WTC11 (cell line): ENCODE results near the gene PGAP3. TPM values are rescaled to one million over a fixed set of nuclear protein-coding genes. Genes with fewer than 3 reads are reported as not detected.

Experiments used
- ATAC-seq: fragments of 200-7000 bp; cut with Tn5 transposase; 2 replicates; pipeline ENCODE4 v1.10.0; 2021; ENCODE audit warnings: mild to moderate bottlenecking, moderate library complexity
- CTCF ChIA-PET: fragments of 300-600 bp; sonication (Branson Sonifier 250); formaldehyde crosslinking; loops from one replicate; lab custom pipeline; 2021; ENCODE audit warnings: antibody characterized with exemption; lab: Charles Lee
- POLR2A ChIA-PET: fragments of 350-600 bp; sonication (Branson Sonifier 250); formaldehyde crosslinking; loops from one replicate; lab custom pipeline; 2021; ENCODE audit warnings: antibody characterized with exemption; lab: Charles Lee
- DNase-seq: peaks from one replicate; pipeline ENCODE4 v3.0.0; 2021; ENCODE audit warnings: low spot score
- H3K27ac Mint-ChIP-seq: 2 replicates; pipeline ENCODE4 v1.8.0; 2021; ENCODE audit warnings: mixed read lengths
- H3K27me3 Mint-ChIP-seq: 2 replicates; pipeline ENCODE4 v1.8.0; 2021; ENCODE audit warnings: low read depth, mild to moderate bottlenecking, moderate library complexity, mixed read lengths
- H3K36me3 Mint-ChIP-seq: 2 replicates; pipeline ENCODE4 v1.8.0; 2021; ENCODE audit warnings: mixed read lengths
- H3K4me1 Mint-ChIP-seq: 2 replicates; pipeline ENCODE4 v1.8.0; 2022; ENCODE audit warnings: mixed read lengths
- H3K4me3 Mint-ChIP-seq: 2 replicates; pipeline ENCODE4 v1.8.0; 2021; ENCODE audit warnings: mild to moderate bottlenecking, moderate library complexity, mixed read lengths
- H3K9me3 Mint-ChIP-seq: 2 replicates; pipeline ENCODE4 v1.8.0; 2021; ENCODE audit warnings: mixed read lengths
- ESRRA ChIP-seq: sonication (generic); formaldehyde crosslinking; IDR thresholded peaks from 2 replicates; pipeline ENCODE4 v1.8.1; 2022; ENCODE audit warnings: mild to moderate bottlenecking, missing genetic modification reagents, borderline replicate concordance
- FOXJ3 ChIP-seq: sonication (generic); formaldehyde crosslinking; IDR thresholded peaks from 2 replicates; pipeline ENCODE4 v1.9.0; 2021; ENCODE audit warnings: missing genetic modification reagents, mild to moderate bottlenecking, borderline replicate concordance
- GABPB1 ChIP-seq: sonication (generic); formaldehyde crosslinking; IDR thresholded peaks from 2 replicates; pipeline ENCODE4 v1.8.1; 2023; ENCODE audit warnings: mild to moderate bottlenecking, missing genetic modification reagents
- HMGA2 ChIP-seq: fragments of 250-450 bp; sonication (Bioruptor Pico); IDR thresholded peaks from 2 replicates; pipeline ENCODE4 v1.4.0; 2021; ENCODE audit warnings: mild to moderate bottlenecking, moderate library complexity
- KAT7 ChIP-seq: sonication (generic); formaldehyde crosslinking; IDR thresholded peaks from 2 replicates; pipeline ENCODE4 v1.8.1; 2023; ENCODE audit warnings: missing genetic modification reagents, mild to moderate bottlenecking, borderline replicate concordance
- NFYB ChIP-seq: sonication (generic); formaldehyde crosslinking; conservative IDR thresholded peaks from 2 replicates; pipeline ENCODE4 v1.8.0; 2022; ENCODE audit warnings: low read depth, missing genetic modification reagents
- OVOL2 ChIP-seq: fragments of 250-450 bp; sonication (Bioruptor Pico); IDR thresholded peaks from 2 replicates; pipeline ENCODE4 v1.9.0; 2021; ENCODE audit warnings: mild to moderate bottlenecking, borderline replicate concordance
- RELA ChIP-seq: sonication (generic); formaldehyde crosslinking; IDR thresholded peaks from 2 replicates; pipeline ENCODE4 v1.8.1; 2022; ENCODE audit warnings: missing genetic modification reagents, mild to moderate bottlenecking, borderline replicate concordance
- SOX15 ChIP-seq: fragments of 250-450 bp; sonication (Bioruptor Pico); IDR thresholded peaks from 2 replicates; pipeline ENCODE4 v1.9.0; 2021; ENCODE audit warnings: mild to moderate bottlenecking
- SP1 ChIP-seq: sonication (generic); formaldehyde crosslinking; conservative IDR thresholded peaks from 2 replicates; pipeline ENCODE4 v1.8.1; 2022; ENCODE audit warnings: missing genetic modification reagents
- ZNF121 ChIP-seq: sonication (generic); formaldehyde crosslinking; IDR thresholded peaks from 2 replicates; pipeline ENCODE4 v1.8.0; 2023; ENCODE audit warnings: missing genetic modification reagents
- ZNF263 ChIP-seq: sonication (generic); formaldehyde crosslinking; IDR thresholded peaks from 2 replicates; pipeline ENCODE4 v1.8.1; 2022; ENCODE audit warnings: low read depth, mild to moderate bottlenecking, moderate library complexity, missing genetic modification reagents
- ZNF671 ChIP-seq: fragments of 250-450 bp; sonication (Bioruptor Pico); IDR thresholded peaks from 2 replicates; pipeline ENCODE4 v1.8.0; 2021; ENCODE audit warnings: mild to moderate bottlenecking
- total RNA-seq: library from RNA; stranded (reverse); gene quantifications from 3 replicates; pipeline ENCODE4 v1.2.3, GENCODE V29; 2021
- TF ChIP-seq, protein P1 (sequence below): sonication (generic); formaldehyde crosslinking; IDR thresholded peaks from 2 replicates; pipeline ENCODE4 v1.8.1; 2022; ENCODE audit warnings: mild to moderate bottlenecking, missing genetic modification reagents, moderate library complexity, borderline replicate concordance
- TF ChIP-seq, protein P2 (sequence below): fragments of 250-450 bp; sonication (Bioruptor Pico); IDR thresholded peaks from 2 replicates; pipeline ENCODE4 v1.9.0; 2021; ENCODE audit warnings: mild to moderate bottlenecking
- TF ChIP-seq, protein P3 (sequence below): sonication (generic); formaldehyde crosslinking; IDR thresholded peaks from 2 replicates; pipeline ENCODE4 v1.8.1; 2022; ENCODE audit warnings: low read depth, missing genetic modification reagents, borderline replicate concordance
- TF ChIP-seq, protein P4 (sequence below): fragments of 200-600 bp; IDR thresholded peaks from 2 replicates; pipeline ENCODE4 v1.8.0; 2022; ENCODE audit warnings: antibody characterized with exemption
- TF ChIP-seq, protein P5 (sequence below): sonication (generic); formaldehyde crosslinking; IDR thresholded peaks from 2 replicates; pipeline ENCODE4 v1.8.0; 2023; ENCODE audit warnings: mild to moderate bottlenecking, missing genetic modification reagents
- TF ChIP-seq, protein P6 (sequence below): sonication (generic); formaldehyde crosslinking; IDR thresholded peaks from 2 replicates; pipeline ENCODE4 v1.8.1; 2023; ENCODE audit warnings: mild to moderate bottlenecking, missing genetic modification reagents, moderate library complexity

PGAP3 gene
- total RNA-seq, 1 experiment from 2014 or later: 24.9 TPM

DNA sequence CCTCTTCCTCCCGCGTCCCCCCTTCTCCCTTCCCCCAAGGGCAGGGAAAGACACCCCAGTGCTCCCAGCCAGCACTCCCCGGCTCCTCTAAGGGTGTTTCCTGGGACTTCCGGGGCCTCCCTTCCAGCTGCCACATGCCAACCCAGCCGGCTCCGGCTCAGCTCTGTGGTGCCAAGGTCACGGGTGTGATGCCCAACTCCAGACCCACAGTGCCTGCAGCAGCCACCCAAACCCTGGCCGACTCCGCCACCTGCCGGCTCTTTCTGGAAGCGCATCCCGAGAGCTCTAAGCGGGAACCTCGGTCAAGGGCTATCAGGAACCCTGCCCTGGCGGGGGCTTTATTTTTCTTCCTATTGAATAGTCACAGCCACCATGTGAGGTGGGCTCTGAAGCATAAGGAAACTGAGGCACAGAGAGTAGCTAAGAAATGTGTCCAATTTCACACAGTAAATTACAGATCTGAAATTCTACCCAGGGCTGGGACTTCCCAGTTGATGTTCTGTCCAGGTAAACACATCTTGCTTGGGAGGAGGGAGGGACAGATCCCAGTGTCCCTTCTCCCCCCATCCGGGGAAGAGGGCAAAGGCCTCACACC, 64.4 kb downstream of the PGAP3 start (continued):
- no peak for TF ChIP-seq ESRRA (CRISPR knock-in tag)

DNA sequence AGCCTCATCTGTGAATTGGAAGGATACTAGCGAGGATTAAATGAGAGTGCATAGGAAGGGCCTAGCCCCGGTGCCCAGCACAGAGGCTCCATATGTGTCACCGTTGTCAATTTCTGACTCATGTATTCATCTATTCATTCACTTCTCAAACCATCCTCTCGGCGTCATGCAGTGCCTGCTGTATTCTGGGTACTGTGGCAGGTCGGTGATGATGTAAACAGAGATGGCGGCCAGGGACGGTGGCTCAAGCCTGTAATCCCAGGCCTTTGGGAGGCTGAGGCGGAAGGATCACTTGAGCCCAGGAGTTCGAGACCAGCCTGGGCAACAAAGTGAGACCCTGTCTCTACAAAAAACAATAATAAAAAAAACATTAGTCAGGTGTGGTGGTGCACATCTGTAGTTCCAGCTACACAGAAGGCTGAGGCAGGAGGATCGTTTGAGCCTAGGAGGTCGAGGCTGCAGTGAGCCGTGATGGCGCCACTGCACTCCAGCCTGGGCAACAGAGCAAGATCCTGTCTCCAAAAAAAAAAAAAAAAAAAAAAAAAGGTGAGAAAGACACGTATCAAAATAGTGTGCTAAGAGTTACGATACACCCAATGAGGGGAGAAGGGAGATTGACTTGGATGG, 65.4 kb downstream of the PGAP3 start:
- H3K27ac Mint-ChIP-seq: no peak overlapping the region
- no peaks in the 10 kb centered on the region for H3K9me3 Mint-ChIP-seq
- H3K36me3 Mint-ChIP-seq: no peaks in the 10 kb centered on the region
- DNase-seq (no peak), ATAC-seq (no peak)
- TF ChIP-seq, protein P1, sequence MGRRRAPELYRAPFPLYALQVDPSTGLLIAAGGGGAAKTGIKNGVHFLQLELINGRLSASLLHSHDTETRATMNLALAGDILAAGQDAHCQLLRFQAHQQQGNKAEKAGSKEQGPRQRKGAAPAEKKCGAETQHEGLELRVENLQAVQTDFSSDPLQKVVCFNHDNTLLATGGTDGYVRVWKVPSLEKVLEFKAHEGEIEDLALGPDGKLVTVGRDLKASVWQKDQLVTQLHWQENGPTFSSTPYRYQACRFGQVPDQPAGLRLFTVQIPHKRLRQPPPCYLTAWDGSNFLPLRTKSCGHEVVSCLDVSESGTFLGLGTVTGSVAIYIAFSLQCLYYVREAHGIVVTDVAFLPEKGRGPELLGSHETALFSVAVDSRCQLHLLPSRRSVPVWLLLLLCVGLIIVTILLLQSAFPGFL (CRISPR knock-in tag): no peak
- TF ChIP-seq HMGA2 (CRISPR knock-in tag): no peak
- TF ChIP-seq, protein P2, sequence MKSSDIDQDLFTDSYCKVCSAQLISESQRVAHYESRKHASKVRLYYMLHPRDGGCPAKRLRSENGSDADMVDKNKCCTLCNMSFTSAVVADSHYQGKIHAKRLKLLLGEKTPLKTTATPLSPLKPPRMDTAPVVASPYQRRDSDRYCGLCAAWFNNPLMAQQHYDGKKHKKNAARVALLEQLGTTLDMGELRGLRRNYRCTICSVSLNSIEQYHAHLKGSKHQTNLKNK (CRISPR knock-in tag): no peak
- TF ChIP-seq SOX15 (CRISPR knock-in tag): no peak
- TF ChIP-seq ZNF121 (CRISPR knock-in tag): peak; percentile 85
- no peak overlapping the region for H3K4me3 Mint-ChIP-seq
- H3K4me1 Mint-ChIP-seq: peaks cover 31% of the 10 kb centered on the region
- ChIA-PET POLR2A (interaction anchor here (0.5 to 1.5 kb wide), 3 partner anchors 46 to 342 kb away, joined by 3 to 5 read pairs (median 3); partner anchors contain the start of gene PNMT), CTCF (interaction anchor here (0.7 to 23.6 kb wide), 46 partner anchors 8 to 423 kb away, joined by 3 to 876 read pairs (median 8); partner anchors contain the start of genes ERBB2, GRB7, IKZF3 and MIEN1)
- H3K27me3 Mint-ChIP-seq: peaks cover 77% of the 10 kb centered on the region

DNA sequence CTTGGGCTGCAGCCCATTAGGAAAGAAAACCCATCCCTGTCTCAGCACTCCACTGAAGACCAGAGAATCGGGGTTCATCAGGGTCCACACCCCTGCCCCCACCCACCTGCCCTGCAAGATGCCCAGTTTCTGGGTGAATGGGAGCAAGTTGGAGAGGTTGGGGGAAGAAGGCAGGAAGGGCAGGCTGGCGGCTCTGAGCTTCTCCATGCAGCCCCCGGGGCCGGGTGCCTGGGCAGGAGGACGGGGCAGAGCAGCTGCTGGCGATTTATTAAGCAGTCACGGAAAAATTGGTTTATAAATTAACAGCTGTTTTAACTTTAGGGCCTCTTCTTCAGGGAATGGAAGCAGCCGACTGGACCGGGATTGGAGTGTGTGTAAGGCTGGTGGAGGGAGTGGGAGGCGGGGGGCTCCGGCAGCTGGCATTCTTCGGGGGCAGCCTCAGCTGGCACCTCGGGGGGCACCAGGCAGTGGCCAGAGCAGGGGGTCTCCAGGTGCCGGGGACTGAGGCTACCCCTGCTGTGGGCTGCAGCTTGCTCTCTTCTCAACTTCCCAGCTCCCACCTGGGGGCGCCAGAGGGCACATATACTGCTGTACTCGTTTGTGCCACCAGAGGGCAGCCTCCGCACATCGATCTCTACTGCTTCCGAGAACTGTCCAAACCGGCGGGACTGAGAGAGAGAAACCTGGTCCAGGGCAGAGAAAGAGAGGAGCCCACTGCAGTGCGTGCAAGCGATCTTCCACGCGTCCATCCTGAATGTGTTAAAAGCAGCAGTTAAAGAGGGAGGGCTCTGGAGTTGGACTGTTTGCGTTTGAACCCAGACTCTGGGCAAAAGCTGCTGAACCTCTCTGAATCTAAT, 66.1 kb downstream of the PGAP3 start:
- Mint-ChIP-seq H3K4me1 (peaks cover 31% of the 10 kb centered on the region), H3K27me3 (peaks cover 82% of the 10 kb centered on the region), H3K36me3 (no peaks in the 10 kb centered on the region), H3K9me3 (no peaks in the 10 kb centered on the region), H3K4me3 (no peak overlapping the region), H3K27ac (no peak overlapping the region)
- CTCF ChIA-PET: interaction anchor here (0.6 to 23.6 kb wide), 83 partner anchors 8 to 479 kb away, joined by 3 to 876 read pairs (median 5); partner anchors contain the start of genes CDK12, ERBB2, GRB7 and IKZF3
- DNase-seq (peak; percentile 91), ATAC-seq (peak; percentile 51)
- POLR2A ChIA-PET: interaction anchor here (0.5 kb wide), 1 partner anchor 341 kb away, joined by 5 read pairs; no protein-coding TSS in a partner anchor
- TF ChIP-seq RELA (CRISPR knock-in tag) (no peak), FOXJ3 (CRISPR knock-in tag) (no peak), GABPB1 (CRISPR knock-in tag) (no peak), SP1 (0 out of 2 replicates have a peak, but pooled peaks have one; percentile 43), ZNF671 (CRISPR knock-in tag) (no peak), ZNF263 (CRISPR knock-in tag) (no peak), NFYB (no peak), KAT7 (CRISPR knock-in tag) (no peak), OVOL2 (CRISPR knock-in tag) (no peak)
- TF ChIP-seq, protein P3, sequence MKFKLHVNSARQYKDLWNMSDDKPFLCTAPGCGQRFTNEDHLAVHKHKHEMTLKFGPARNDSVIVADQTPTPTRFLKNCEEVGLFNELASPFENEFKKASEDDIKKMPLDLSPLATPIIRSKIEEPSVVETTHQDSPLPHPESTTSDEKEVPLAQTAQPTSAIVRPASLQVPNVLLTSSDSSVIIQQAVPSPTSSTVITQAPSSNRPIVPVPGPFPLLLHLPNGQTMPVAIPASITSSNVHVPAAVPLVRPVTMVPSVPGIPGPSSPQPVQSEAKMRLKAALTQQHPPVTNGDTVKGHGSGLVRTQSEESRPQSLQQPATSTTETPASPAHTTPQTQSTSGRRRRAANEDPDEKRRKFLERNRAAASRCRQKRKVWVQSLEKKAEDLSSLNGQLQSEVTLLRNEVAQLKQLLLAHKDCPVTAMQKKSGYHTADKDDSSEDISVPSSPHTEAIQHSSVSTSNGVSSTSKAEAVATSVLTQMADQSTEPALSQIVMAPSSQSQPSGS: no peak
- TF ChIP-seq, protein P4, sequence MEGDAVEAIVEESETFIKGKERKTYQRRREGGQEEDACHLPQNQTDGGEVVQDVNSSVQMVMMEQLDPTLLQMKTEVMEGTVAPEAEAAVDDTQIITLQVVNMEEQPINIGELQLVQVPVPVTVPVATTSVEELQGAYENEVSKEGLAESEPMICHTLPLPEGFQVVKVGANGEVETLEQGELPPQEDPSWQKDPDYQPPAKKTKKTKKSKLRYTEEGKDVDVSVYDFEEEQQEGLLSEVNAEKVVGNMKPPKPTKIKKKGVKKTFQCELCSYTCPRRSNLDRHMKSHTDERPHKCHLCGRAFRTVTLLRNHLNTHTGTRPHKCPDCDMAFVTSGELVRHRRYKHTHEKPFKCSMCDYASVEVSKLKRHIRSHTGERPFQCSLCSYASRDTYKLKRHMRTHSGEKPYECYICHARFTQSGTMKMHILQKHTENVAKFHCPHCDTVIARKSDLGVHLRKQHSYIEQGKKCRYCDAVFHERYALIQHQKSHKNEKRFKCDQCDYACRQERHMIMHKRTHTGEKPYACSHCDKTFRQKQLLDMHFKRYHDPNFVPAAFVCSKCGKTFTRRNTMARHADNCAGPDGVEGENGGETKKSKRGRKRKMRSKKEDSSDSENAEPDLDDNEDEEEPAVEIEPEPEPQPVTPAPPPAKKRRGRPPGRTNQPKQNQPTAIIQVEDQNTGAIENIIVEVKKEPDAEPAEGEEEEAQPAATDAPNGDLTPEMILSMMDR: peak; percentile 100
- TF ChIP-seq, protein P1 (CRISPR knock-in tag): no peak
- TF ChIP-seq, protein P5, sequence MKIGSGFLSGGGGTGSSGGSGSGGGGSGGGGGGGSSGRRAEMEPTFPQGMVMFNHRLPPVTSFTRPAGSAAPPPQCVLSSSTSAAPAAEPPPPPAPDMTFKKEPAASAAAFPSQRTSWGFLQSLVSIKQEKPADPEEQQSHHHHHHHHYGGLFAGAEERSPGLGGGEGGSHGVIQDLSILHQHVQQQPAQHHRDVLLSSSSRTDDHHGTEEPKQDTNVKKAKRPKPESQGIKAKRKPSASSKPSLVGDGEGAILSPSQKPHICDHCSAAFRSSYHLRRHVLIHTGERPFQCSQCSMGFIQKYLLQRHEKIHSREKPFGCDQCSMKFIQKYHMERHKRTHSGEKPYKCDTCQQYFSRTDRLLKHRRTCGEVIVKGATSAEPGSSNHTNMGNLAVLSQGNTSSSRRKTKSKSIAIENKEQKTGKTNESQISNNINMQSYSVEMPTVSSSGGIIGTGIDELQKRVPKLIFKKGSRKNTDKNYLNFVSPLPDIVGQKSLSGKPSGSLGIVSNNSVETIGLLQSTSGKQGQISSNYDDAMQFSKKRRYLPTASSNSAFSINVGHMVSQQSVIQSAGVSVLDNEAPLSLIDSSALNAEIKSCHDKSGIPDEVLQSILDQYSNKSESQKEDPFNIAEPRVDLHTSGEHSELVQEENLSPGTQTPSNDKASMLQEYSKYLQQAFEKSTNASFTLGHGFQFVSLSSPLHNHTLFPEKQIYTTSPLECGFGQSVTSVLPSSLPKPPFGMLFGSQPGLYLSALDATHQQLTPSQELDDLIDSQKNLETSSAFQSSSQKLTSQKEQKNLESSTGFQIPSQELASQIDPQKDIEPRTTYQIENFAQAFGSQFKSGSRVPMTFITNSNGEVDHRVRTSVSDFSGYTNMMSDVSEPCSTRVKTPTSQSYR: no peak
- TF ChIP-seq, protein P6, sequence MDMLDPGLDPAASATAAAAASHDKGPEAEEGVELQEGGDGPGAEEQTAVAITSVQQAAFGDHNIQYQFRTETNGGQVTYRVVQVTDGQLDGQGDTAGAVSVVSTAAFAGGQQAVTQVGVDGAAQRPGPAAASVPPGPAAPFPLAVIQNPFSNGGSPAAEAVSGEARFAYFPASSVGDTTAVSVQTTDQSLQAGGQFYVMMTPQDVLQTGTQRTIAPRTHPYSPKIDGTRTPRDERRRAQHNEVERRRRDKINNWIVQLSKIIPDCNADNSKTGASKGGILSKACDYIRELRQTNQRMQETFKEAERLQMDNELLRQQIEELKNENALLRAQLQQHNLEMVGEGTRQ: no peak
